RCC 7860 (cell line): ENCODE measurements around the gene WRAP73.

Experiments
- DNase-seq: peaks from one replicate; pipeline ENCODE4 v3.0.0-alpha.2; 2015; ENCODE audit warnings: low spot score
- FAIRE-seq: peaks from 2 replicates; lab custom pipeline; 2012; peaks lifted over from hg19 to GRCh38; lab: Jason Lieb, UNC

Gene WRAP73

GRCh38 chr1:3669421-3669821 is 19.5 kb upstream of the WRAP73 start:
- no peak for FAIRE-seq
- DNase-seq = no peak

- DNase-seq (peak; percentile 74), FAIRE-seq (no peak)
Measured at GRCh38 chr1:3668585-3669300, 18.8 kb upstream of the WRAP73 start.

- DNase-seq = no peak
- FAIRE-seq = no peak
Measured at GRCh38 chr1:3668148-3668547, 18.2 kb upstream of the WRAP73 start.

DNA sequence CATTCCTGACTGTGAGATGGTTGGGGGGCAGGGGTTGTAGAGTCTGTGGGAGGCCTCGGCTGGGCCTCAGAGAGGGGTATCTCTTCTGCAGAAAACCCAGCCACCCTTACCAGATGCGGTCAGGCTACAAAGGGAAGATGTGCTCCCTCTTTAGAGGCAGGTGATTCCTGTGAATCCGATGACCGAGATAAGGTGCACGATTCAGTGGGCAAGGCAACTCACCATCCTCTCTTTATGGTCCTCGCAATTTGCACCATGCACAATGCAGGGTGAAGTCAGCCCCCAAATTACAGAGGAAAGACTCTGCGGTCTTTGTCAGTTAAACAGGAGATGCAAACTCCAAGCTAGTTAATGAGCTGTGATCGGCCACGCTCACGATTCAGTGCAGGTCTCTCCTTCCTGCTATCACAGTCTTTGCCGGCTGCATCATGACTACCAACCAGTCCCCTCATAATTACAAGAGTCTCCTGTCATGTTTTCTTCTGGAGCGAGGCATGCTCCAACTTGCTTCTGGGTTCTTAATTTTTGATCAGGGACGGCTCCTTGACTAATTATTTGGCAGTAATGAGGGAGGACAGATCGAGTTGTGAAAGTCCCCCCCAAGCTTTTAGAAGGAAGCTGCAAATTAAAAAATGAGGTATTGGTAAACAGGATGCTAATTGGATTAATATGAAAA is 14.9 kb upstream of the WRAP73 start:
- DNase-seq = no peak
- FAIRE-seq = no peak

DNA sequence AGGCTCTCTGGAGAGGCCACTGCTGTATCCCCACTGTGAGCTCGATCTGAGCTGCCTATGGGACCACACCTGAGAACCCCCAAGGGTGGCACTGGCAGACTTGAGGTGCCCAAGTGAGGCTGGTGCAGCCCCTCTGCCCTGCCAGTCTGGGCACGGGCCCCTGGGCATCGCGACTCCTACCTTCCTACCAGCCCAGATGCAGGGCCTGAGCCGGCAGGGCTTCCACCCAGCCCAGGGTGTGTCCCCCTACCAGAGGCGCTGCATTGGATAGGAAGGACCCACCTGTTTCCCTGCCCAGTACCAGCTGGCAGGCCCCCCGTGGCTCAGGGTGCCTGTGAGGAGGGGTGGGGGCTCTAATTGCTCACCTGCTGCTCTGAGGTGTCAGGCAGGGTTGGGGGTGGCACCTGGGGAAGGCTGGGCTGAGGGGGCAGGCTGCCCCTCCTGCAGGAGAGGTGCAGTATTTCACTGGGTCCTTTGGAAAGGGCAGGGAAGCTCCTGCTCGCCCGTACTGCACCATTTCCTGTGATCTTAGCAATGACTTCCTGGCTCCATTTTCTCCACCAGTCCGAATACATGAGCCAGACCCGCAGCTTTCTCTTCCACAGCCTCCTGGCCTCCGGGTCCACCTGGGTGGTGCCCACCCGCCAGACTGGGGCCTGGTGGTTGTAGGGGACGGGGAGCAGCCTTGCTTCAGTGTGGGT is 14.2 kb upstream of the WRAP73 start:
- FAIRE-seq = no peak
- no peak for DNase-seq

GRCh38 chr1:3662080-3662671 is 12.3 kb upstream of the WRAP73 start:
- DNase-seq (no peak), FAIRE-seq (no peak)

GRCh38 chr1:3661631-3662030 is 11.7 kb upstream of the WRAP73 start:
- FAIRE-seq = no peak
- no peak for DNase-seq

DNA sequence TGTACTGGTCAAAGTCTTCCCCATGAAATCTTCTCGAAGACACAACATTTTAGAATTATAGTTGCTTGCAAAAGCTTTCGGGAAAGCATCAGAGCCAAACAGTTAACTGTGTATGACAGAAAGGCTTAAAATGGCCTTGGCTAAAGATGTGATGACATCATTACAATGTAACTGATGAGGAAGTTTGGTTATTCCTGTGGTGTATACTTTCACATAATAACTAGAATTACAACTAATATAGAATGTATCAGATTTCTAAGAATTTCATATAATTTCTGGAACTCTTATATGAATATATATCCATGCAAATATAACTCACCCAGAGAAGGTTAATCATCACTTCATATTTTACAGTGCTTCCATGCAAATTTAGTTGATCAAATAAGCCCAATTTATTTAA is 10.8 kb upstream of the WRAP73 start:
- FAIRE-seq (no peak), DNase-seq (no peak)

- no peak for FAIRE-seq
- no peak for DNase-seq
Measured at GRCh38 chr1:3659093-3659492, 9.2 kb upstream of the WRAP73 start.

DNA sequence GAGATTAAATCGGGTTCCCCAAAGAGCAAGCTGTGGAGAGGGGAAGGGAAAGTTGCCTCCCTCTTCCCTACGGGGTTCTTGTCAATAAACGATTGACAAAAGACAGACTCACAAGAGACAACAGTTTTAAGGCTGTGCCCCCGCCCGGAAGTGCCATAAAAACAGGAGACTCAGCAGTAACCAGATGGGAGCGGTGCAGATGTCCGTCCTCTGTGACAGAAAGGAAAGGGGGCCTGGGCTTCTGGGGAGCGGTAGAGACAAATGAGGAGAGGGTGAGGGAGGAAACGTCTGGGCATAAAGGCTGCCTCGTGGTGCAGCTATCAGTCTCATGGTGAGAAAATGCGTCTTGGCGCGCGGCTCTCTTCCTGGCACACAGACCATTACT is 8.3 kb upstream of the WRAP73 start:
- FAIRE-seq = no peak
- DNase-seq = no peak

- FAIRE-seq = no peak
- no peak for DNase-seq
Measured at GRCh38 chr1:3657578-3658230, 7.8 kb upstream of the WRAP73 start.

DNA sequence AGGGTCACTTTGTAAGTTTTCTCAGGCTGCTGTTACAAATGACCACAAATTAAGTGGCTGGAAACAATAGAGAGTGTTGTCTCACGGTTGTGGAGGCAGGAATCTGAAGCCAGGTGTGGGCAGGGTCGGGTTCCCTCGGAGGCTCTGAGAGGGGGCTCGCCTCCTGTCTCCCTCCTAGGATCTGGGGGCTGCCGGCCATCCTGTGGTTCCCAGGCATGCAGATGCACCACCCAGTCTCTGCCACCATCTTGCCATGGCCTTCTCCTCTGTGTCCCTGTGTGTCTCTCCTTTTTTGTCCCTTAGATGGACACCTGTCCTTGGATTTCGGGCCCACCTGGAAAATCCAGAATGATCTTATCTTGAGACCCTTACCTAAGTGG is 7.2 kb upstream of the WRAP73 start:
- FAIRE-seq = no peak
- DNase-seq = no peak

GRCh38 chr1:3656450-3657095 is 6.7 kb upstream of the WRAP73 start:
- DNase-seq = no peak
- FAIRE-seq = no peak

- FAIRE-seq = no peak
Measured at GRCh38 chr1:3654549-3655281, 4.8 kb upstream of the WRAP73 start.

DNA sequence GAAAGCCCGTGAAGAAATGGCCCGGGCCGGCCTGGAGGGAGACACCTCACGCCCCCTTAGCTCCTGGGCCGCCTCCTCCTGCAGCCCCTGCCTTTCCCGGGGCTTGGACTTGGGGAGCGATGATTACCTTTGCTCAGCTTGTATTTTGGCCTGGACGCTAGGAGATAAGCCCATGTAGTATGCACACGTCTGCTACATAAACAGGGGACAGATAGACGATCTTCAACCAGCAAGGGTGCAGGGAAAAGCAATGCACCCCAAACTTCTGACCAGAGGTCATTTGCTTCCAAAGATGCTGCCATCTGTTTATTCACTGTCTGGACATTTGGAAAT is 3.3 kb upstream of the WRAP73 start:
- DNase-seq = no peak
- no peak for FAIRE-seq

More at GRCh38 chr1:3654549-3655281, 4.8 kb upstream of the WRAP73 start:
- no peak for DNase-seq

DNA sequence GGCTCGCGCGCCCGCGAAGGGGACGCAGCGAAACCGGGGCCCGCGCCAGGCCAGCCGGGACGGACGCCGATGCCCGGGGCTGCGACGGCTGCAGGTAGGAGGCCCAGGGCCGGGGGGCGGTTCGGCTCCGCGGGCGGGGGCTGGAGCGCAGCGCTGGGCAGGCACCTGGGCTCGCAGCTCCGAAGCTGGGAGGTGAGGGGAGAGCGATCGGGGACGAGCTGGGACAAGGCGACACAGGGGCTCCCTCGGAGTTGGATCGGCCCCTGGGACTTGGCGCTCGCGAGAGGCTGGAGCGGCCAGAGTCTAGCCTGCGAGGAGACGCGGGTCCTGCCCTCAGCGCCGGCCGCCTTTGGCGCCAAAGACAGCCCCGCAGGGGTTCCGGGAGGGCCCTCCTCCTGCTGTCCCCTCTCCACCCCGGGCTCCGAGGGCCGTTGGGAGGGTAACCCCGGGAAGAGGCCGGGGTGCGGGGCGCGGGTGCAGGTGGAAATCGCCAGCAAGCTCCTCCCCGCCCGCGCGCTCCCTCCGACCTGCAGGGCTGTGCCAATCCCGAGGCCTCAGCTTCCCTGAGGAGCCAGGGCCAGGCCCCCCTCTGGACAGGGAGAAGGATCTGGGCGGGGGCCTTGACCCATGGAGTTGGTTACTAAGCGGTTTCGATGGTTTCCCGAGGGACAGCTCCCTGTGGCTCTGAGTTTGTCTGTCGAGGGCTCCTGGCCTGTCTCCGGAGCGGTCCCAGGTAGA is 2.8 kb upstream of the WRAP73 start:
- no peak for DNase-seq
- no peak for FAIRE-seq

DNA sequence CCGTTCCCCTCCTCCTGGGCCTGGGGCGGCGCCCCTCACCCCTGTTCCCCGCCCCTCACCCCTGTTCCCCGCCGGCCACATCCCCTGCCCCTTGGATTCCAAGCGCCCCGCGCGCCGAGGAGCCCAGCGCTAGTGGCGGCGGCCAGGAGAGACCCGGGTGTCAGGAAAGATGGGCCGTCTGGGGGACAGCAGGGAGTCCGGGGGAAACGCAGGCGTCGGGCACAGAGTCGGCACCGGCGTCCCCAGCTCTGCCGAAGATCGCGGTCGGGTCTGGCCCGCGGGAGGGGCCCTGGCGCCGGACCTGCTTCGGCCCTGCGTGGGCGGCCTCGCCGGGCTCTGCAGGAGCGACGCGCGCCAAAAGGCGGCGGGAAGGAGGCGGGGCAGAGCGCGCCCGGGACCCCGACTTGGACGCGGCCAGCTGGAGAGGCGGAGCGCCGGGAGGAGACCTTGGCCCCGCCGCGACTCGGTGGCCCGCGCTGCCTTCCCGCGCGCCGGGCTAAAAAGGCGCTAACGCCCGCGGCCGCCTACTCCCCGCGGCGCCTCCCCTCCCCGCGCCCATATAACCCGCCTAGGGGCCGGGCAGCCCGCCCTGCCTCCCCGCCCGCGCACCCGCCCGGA is 2.1 kb upstream of the WRAP73 start, which contains the start of gene TP73:
TP73 (plus strand) TSS at position 587 of the 618 bp plus-strand sequence. CDS start 29,850 bp downstream, outside the sequence.
- DNase-seq (no peak), FAIRE-seq (no peak)

DNA sequence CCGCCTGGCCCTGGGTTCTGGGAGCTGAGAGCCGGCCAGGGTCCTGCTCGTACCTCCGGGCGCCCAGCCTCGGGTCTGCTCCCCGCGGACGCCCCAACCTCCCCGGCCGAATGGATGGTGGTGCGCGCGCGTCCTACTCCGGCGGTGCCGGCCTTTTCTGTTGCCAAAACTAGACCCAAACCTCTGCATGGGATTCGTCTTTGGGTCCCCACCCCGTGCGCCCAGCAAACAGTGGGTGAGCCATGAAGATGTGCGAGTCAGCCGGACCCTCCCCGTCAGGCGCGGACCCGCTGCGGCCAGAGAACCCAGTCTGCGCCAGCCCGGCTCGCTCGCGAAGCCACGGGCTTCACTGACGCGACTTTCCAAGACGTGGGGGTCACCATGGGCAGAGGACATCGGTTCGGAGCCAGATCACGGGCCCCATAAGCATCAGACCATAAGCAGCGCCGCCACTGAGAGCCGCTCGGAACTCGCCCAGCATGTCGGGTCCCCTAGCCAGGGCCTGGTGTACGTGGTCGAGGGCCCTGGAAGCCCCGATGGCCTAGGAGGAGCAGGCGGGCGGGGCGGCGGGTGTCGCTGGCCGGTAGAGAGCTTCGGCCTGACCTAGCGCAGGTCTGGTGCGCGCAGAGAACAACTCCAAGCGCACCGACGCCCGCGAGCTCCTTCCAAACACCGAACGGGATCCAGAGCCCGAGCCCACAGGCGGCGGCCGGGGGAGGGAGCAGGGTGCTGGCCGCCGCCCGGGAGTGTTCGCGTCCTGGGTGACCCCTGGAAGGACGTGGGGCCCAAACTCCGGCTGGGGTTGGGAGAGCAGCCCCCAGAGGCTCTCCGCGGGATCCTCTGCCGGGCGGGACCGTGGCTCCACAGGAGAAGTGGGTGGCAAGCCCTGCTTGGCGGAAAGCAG is 1.4 kb upstream of the WRAP73 start:
- DNase-seq = no peak
- FAIRE-seq = no peak
